CD4-positive, alpha-beta T cell treated with Interleukin-6 for 4 hours (primary cell): ENCODE results near the gene KDM5A.

Source experiments
- DNase-seq: peaks from one replicate; pipeline ENCODE4 v3.0.0-alpha.2; 2020; ENCODE audit warnings: mixed read lengths

KDM5A gene

GRCh38 chr12:271161-271560, 118.0 kb downstream of the KDM5A start:
- DNase-seq, result no peak

- DNase-seq, result no peak
Measured at GRCh38 chr12:269191-269590, 119.9 kb downstream of the KDM5A start.

- no peak for DNase-seq
Measured at GRCh38 chr12:268483-268840, 120.7 kb downstream of the KDM5A start.

- no peak for DNase-seq
Measured at GRCh38 chr12:267581-268482, 121.3 kb downstream of the KDM5A start.

- DNase-seq, result no peak
Measured at GRCh38 chr12:265096-265495, 124.0 kb downstream of the KDM5A start.

- DNase-seq, result no peak
Measured at GRCh38 chr12:264269-264668, 124.9 kb downstream of the KDM5A start.

GRCh38 chr12:263574-263973, 125.5 kb downstream of the KDM5A start:
- no peak for DNase-seq

GRCh38 chr12:262817-263216, 126.3 kb downstream of the KDM5A start, which contains the start of gene SLC6A13:
TSS of gene SLC6A13 (minus strand) at chr12:262836. CDS start at chr12:260052, 2,784 bp downstream.
- no peak for DNase-seq

GRCh38 chr12:262113-262512, 127.0 kb downstream of the KDM5A start:
- no peak for DNase-seq

GRCh38 chr12:257521-258321, 131.4 kb downstream of the KDM5A start:
- no peak for DNase-seq

- DNase-seq, result no peak
Measured at GRCh38 chr12:256958-257357, 132.2 kb downstream of the KDM5A start.

- no peak for DNase-seq
Measured at GRCh38 chr12:256225-256624, 132.9 kb downstream of the KDM5A start.

GRCh38 chr12:254912-255311, 134.2 kb downstream of the KDM5A start:
- no peak for DNase-seq

- no peak for DNase-seq
Measured at GRCh38 chr12:254039-254438, 135.1 kb downstream of the KDM5A start.

GRCh38 chr12:253116-253831, 135.8 kb downstream of the KDM5A start:
- DNase-seq, result no peak

GRCh38 chr12:252636-253035, 136.5 kb downstream of the KDM5A start:
- no peak for DNase-seq

- DNase-seq, result no peak
Measured at GRCh38 chr12:247271-247670, 141.8 kb downstream of the KDM5A start.

GRCh38 chr12:243381-243780, 145.7 kb downstream of the KDM5A start:
- DNase-seq, result no peak

- DNase-seq, result no peak
Measured at GRCh38 chr12:242496-242895, 146.6 kb downstream of the KDM5A start.

GRCh38 chr12:241266-241665, 147.9 kb downstream of the KDM5A start:
- DNase-seq, result no peak

GRCh38 chr12:240566-240965, 148.6 kb downstream of the KDM5A start:
- DNase-seq, result no peak

- DNase-seq, result no peak
Measured at GRCh38 chr12:238736-239398, 150.3 kb downstream of the KDM5A start.

- DNase-seq, result no peak
Measured at GRCh38 chr12:238116-238515, 151.0 kb downstream of the KDM5A start.
